ENCODE results near the gene GCNA. TPM values are rescaled to one million over a fixed set of nuclear protein-coding genes. Genes with fewer than 3 reads are reported as not detected.

Gene GCNA
- total and polyA plus RNA-seq, 2 of the 13 experiments (the other 11 are each of a cell fraction or from before 2014, with no cell fraction given), result 0.38 to 0.66 TPM

GRCh38 chrX:71626576-71626975 is 48.3 kb downstream of the GCNA start:
- FAIRE-seq (no peak), ATAC-seq (no peak), DNase-seq (ENCODE audit: low spot score) (no peak)
- Histone ChIP-seq H3K9me3 (ENCODE audit: low read length) (no peaks in the 10 kb centered on the region), H3K79me2 (ENCODE audit: insufficient read depth, low read length) (no peaks in the 10 kb centered on the region), H3K9ac (ENCODE audit: insufficient read depth, low read depth, low read length) (no peak overlapping the region), H3K27ac (ENCODE audit: extremely low read length, insufficient read depth, low read length) (no peak overlapping the region), H3K4me3 (replicated peaks in 1 of 3; ENCODE audit: insufficient read depth in 1 of 3, low read depth in 2 of 3, low read length in 3 of 3) (no peak overlapping the region), H3K4me2 (ENCODE audit: low read depth, low read length) (no peak overlapping the region), H3K36me3 (replicated peaks in 1 of 2; ENCODE audit: control insufficient read depth in 1 of 2, insufficient read depth in 2 of 2, low read length in 2 of 2) (no peaks in the 10 kb centered on the region), H2AFZ (ENCODE audit: low read length) (no peak overlapping the region), H3K4me1 (ENCODE audit: insufficient read depth, low read length) (peaks cover 70% of the 10 kb centered on the region), H4K20me1 (ENCODE audit: insufficient read depth, low read length) (no peaks in the 10 kb centered on the region), H3K27me3 (ENCODE audit: control insufficient read depth in 1 of 2, insufficient read depth in 2 of 2, low read length in 2 of 2) (no peaks in the 10 kb centered on the region)
- intact Hi-C loops (cut with micrococcal nuclease; ENCODE audit: unreplicated experiment) (no loop called here), in situ Hi-C loops (cut with HindIII; ENCODE audit: extremely low pct_ligation_motif_present, low pct_unique_long_range_greater_than_20kb) (no loop called here)
- WGBS (ENCODE audit: low lambda C conversion rate), result no CpG with 5 or more reads among the region's 6 CpGs
- CTCF ChIA-PET (ENCODE audit: low intra/inter-chr PET ratio, low total read pairs), result no interaction called here
- POLR2A ChIA-PET, result no interaction called here
- BruUV-seq (replicated peaks), result no TSS peak
- no peak for TF ChIP-seq BHLHE40 (IDR thresholded peaks at IDR 0.05; ENCODE audit: low read length)
- TF ChIP-seq ZNF644 (CRISPR knock-in tag; IDR thresholded peaks at IDR 0.05; ENCODE audit: low read depth), result no peak
- no peak for TF ChIP-seq ZBTB25 (CRISPR knock-in tag; IDR thresholded peaks at IDR 0.05)
- TF ChIP-seq ZNF510 (CRISPR knock-in tag; IDR thresholded peaks at IDR 0.05; ENCODE audit: low read depth), result no peak
- TF ChIP-seq ZNF619 (CRISPR knock-in tag; IDR thresholded peaks at IDR 0.05), result no peak
- TF ChIP-seq KAT2B (IDR thresholded peaks at IDR 0.05; ENCODE audit: borderline replicate concordance, low read depth, low read length), result no peak
- TF ChIP-seq, protein P1, sequence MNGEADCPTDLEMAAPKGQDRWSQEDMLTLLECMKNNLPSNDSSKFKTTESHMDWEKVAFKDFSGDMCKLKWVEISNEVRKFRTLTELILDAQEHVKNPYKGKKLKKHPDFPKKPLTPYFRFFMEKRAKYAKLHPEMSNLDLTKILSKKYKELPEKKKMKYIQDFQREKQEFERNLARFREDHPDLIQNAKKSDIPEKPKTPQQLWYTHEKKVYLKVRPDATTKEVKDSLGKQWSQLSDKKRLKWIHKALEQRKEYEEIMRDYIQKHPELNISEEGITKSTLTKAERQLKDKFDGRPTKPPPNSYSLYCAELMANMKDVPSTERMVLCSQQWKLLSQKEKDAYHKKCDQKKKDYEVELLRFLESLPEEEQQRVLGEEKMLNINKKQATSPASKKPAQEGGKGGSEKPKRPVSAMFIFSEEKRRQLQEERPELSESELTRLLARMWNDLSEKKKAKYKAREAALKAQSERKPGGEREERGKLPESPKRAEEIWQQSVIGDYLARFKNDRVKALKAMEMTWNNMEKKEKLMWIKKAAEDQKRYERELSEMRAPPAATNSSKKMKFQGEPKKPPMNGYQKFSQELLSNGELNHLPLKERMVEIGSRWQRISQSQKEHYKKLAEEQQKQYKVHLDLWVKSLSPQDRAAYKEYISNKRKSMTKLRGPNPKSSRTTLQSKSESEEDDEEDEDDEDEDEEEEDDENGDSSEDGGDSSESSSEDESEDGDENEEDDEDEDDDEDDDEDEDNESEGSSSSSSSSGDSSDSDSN (CRISPR knock-in tag; IDR thresholded peaks at IDR 0.05), result no peak
- no peak for TF ChIP-seq REL (CRISPR knock-in tag; conservative IDR thresholded peaks at IDR 0.05)
